Tibial nerve (tissue), 4 donors: Measurements from ENCODE around the gene HARS1.
A peak's percentile ranks its signal among the peaks of the same experiment; 100 is the strongest.

ENCODE experiments used
- EP300 ChIP-seq, 2 donors: sonication (generic); formaldehyde crosslinking; IDR thresholded peaks; one replicate each; pipeline ENCODE4 v1.6.1; 2017; ENCODE audit warnings: antibody characterized with exemption in 2 of 2, mild to moderate bottlenecking in 1 of 2
- POLR2A ChIP-seq, 2 donors: fragments of 450-650 bp; IDR thresholded peaks; one replicate each; pipeline ENCODE4 v1.6.1; 2017; ENCODE audit warnings: antibody characterized with exemption in 2 of 2, mild to moderate bottlenecking in 2 of 2, moderate library complexity in 2 of 2
- TF ChIP-seq, protein P1 (sequence below), 5 experiments: fragments of 200-600 bp in 3 of 5; fragments of 450-650 bp in 2 of 5; sonication (generic) in 3 of 5; IDR thresholded peaks; one replicate each; pipeline ENCODE4 v1.5.1; 2016 to 2019; ENCODE audit warnings: antibody characterized with exemption in 5 of 5, mild to moderate bottlenecking in 3 of 5, moderate library complexity in 2 of 5

DNA sequence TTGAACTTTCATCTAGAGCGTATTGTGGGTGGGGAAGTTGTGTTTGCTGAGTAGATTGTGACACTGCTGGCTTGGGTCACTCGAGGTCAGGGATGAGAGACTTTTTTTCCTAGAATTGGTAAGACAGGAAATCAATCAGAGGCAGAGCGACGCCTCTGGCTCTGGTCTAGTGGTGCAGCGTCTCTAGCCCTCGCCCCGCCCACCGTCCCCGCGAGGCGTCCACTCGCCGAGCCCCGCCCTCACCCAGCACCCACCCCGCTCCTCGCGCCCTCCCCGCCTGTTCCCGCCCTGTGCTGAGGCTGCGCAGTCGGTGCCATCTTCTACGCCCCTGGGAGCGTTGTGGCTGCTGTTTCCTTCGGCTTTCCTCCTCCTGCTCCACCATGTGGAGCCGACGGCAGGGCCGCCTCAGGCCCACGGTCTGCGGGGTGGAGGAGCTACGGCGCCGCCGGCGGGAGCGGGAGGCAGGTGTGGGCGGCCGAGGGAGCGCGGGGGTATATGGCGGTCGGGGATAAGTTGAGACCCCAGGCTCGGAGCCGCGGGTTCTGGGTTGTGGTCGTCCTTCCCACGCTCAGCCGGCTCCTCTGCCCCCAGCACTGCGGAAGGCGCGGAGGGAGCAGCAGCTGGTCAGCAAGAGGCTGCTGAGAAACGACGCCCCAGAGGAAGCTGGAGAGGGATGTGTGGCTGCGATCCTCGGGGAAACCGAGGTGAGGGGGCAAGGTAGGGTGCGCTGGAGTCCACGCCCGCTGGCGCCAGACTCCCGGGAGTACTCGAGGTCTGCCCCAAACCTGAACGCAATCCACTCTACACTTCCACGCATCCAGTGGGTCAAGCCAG is 51.8 kb downstream of the HARS1 start, which contains the start of gene TMCO6:
- TF ChIP-seq, protein P1, sequence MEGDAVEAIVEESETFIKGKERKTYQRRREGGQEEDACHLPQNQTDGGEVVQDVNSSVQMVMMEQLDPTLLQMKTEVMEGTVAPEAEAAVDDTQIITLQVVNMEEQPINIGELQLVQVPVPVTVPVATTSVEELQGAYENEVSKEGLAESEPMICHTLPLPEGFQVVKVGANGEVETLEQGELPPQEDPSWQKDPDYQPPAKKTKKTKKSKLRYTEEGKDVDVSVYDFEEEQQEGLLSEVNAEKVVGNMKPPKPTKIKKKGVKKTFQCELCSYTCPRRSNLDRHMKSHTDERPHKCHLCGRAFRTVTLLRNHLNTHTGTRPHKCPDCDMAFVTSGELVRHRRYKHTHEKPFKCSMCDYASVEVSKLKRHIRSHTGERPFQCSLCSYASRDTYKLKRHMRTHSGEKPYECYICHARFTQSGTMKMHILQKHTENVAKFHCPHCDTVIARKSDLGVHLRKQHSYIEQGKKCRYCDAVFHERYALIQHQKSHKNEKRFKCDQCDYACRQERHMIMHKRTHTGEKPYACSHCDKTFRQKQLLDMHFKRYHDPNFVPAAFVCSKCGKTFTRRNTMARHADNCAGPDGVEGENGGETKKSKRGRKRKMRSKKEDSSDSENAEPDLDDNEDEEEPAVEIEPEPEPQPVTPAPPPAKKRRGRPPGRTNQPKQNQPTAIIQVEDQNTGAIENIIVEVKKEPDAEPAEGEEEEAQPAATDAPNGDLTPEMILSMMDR (IDR thresholded peaks at IDR 0.05): peak; percentile 61 to 90 (median 76)
- TF ChIP-seq POLR2A (IDR thresholded peaks at IDR 0.05) (peak in 1 of 2 donors; percentile 60), EP300 (IDR thresholded peaks at IDR 0.05) (peak; percentile 77 to 89)
